Measurements from ENCODE around the gene UBL5.

The UBL5 gene

DNA sequence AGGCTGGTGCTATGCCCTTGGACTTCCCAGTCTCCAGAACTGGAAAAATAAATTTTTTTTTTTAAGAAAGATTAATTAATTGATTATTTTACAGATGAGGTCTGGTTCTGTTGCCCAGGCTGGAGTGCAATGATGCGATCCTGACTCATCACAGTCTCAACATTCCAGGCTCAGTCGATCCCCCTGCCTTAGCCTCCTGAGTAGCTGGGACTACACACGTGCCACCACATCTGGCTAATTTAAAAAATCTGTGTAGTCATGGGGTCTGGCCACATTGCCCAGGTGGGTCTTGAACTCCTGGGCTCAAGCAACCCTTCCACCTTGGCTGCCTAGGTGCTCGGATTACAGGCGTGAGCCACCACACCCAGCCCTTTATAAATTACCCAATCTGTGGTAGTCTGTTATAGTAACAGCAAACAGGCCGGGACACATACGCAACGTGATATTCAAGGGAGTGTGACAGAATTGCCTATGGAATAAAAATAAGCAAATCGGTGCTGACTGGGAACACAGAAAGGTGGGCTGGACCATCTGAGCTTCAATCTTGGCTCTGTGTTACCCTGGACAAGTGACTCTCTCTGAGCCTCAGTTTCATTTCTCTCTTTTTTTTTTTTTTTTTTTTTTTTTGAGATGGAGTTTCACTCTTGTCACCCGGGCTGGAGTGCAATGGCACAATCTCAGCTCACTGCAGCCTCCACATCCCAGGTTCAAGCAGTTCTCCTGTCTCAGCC is 50.2 kb downstream of the UBL5 start:
- DNase-seq (ENCODE audit: low read depth): no peak

DNA sequence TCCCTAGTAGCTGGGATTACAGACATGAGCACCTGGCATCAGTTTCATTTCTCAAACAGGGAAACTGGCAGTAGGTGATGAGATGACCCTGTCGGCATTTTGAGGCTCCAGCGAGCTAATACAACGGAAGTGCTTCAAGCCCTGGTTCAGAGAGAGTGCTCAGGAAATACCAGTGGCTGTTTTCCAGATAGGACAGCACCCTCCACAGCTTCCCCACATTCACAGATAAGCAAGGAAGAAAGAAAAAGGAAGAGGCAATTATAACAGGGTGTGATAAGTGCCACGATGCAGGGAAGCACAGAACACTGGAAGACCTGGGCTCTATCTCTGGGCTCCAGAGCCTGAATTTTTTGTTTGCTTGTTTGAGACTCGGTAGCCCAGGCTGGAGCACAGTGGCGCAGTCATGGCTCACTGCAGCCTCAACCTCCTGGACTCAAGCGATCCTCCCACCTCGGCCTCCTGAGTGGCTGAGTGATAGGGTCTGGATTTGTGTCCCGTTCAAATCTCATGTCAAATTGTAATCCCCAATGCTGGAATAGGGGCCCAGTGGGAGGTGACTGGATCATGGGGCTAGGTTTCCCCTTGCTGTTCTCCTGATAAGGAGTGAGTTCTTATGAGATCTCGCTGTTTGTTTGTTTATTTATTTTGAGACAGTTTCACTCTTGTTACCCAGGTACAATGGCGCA is 50.9 kb downstream of the UBL5 start:
- TF ChIP-seq POLR2A (IDR thresholded peaks at IDR 0.05; ENCODE audit: extremely low read depth, insufficient read length) (no peak), MYC (IDR thresholded peaks at IDR 0.05; ENCODE audit: low read depth, low read length) (no peak)
- TF ChIP-seq, protein P1, sequence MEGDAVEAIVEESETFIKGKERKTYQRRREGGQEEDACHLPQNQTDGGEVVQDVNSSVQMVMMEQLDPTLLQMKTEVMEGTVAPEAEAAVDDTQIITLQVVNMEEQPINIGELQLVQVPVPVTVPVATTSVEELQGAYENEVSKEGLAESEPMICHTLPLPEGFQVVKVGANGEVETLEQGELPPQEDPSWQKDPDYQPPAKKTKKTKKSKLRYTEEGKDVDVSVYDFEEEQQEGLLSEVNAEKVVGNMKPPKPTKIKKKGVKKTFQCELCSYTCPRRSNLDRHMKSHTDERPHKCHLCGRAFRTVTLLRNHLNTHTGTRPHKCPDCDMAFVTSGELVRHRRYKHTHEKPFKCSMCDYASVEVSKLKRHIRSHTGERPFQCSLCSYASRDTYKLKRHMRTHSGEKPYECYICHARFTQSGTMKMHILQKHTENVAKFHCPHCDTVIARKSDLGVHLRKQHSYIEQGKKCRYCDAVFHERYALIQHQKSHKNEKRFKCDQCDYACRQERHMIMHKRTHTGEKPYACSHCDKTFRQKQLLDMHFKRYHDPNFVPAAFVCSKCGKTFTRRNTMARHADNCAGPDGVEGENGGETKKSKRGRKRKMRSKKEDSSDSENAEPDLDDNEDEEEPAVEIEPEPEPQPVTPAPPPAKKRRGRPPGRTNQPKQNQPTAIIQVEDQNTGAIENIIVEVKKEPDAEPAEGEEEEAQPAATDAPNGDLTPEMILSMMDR (IDR thresholded peaks at IDR 0.05; ENCODE audit: low read depth, low read length): no peak
- TF ChIP-seq, protein P2, sequence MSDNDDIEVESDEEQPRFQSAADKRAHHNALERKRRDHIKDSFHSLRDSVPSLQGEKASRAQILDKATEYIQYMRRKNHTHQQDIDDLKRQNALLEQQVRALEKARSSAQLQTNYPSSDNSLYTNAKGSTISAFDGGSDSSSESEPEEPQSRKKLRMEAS (IDR thresholded peaks at IDR 0.05; ENCODE audit: low read depth, low read length): no peak
- DNase-seq (ENCODE audit: low read depth): no peak
- H3K4me3 ChIP-seq (ENCODE audit: low read depth, low read length): no peak overlapping the region

More for the DNA sequence above, 50.2 kb downstream of the UBL5 start:
- H3K4me3 ChIP-seq (ENCODE audit: low read depth, low read length): no peak overlapping the region
- no peak for TF ChIP-seq POLR2A (IDR thresholded peaks at IDR 0.05; ENCODE audit: extremely low read depth, insufficient read length)
